HepG2 (cell line): ENCODE data around the gene TASL. TPM values are rescaled to one million over a fixed set of nuclear protein-coding genes. Genes with fewer than 3 reads are reported as not detected.

Source experiments
- ATAC-seq: fragments of 200-7000 bp; cut with Tn5 transposase; 3 replicates; pipeline ENCODE4 v1.9.1; 2020; ENCODE audit warnings: mild to moderate bottlenecking, moderate library complexity
- BruUV-seq: library from RNA; stranded (reverse); fragments of 400-500 nt; replicated peaks from 2 replicates; lab custom pipeline; 2021; lab: Mats Ljungman, UMichigan
- CTCF ChIA-PET: fragments of 300-600 bp; formaldehyde crosslinking; extraction: SDS; loops from one replicate; lab custom pipeline; 2021; ENCODE audit warnings: low total read pairs, inconsistent platforms, low intra/inter-chr PET ratio; lab: Yijun Ruan, JAX
- POLR2A ChIA-PET: fragments of 350-600 bp; sonication (Branson Sonifier 250); formaldehyde crosslinking; loops from one replicate; lab custom pipeline; 2020; ENCODE audit warnings: antibody characterized with exemption, inconsistent platforms; lab: Yijun Ruan, JAX
- DNase-seq: peaks from one replicate; pipeline ENCODE4 v3.0.0-alpha.2; 2015; ENCODE audit warnings: low spot score
- FAIRE-seq: peaks from 3 replicates; lab custom pipeline; 2011; peaks lifted over from hg19 to GRCh38; lab: Jason Lieb, UNC
- H2AFZ ChIP-seq: one replicate; pipeline ENCODE4 v1.6.1; 2011; ENCODE audit warnings: low read length, inconsistent platforms
- H3K27ac ChIP-seq: fragments of 300-600 bp; 3 replicates; pipeline ENCODE4 v1.8.0; 2011; ENCODE audit warnings: mixed run types, mild to moderate bottlenecking, mixed read lengths, low read length, inconsistent platforms; ENCODE audit not compliant: insufficient read depth; ENCODE audit errors: extremely low read length
- H3K27me3 ChIP-seq, 2 experiments: fragments of 200-600 bp in 1 of 2; 2 replicates in 1 of 2; 3 replicates in 1 of 2; pipeline versions ENCODE4 v1.6.0 to v1.8.0; 2011; ENCODE audit warnings: low read length in 2 of 2, mild to moderate bottlenecking in 2 of 2, moderate library complexity in 2 of 2, inconsistent platforms in 1 of 2; ENCODE audit not compliant: insufficient read depth in 2 of 2, control insufficient read depth in 1 of 2
- H3K36me3 ChIP-seq, 2 experiments: fragments of 200-600 bp in 1 of 2; replicated peaks in 1 of 2; 2 replicates in 1 of 2; 3 replicates in 1 of 2; pipeline versions ENCODE4 v1.5.1 to v1.8.0; 2011; ENCODE audit warnings: low read length in 2 of 2, inconsistent platforms in 1 of 2; ENCODE audit not compliant: insufficient read depth in 2 of 2, control insufficient read depth in 1 of 2
- H3K4me1 ChIP-seq: 2 replicates; pipeline ENCODE4 v1.5.1; 2012; ENCODE audit warnings: low read length, inconsistent platforms; ENCODE audit not compliant: insufficient read depth
- H3K4me2 ChIP-seq: 2 replicates; pipeline ENCODE4 v1.6.0; 2011; ENCODE audit warnings: low read depth, low read length, inconsistent platforms
- H3K4me3 ChIP-seq, 3 experiments: fragments of 200-600 bp in 1 of 3; sonication (generic), shearing (Covaris generic) in 1 of 3; replicated peaks in 1 of 3; 2 replicates each; pipeline ENCODE4 v1.5.1; 2011 to 2016; ENCODE audit warnings: low read length in 3 of 3, inconsistent platforms in 2 of 3, low read depth in 2 of 3, mild to moderate bottlenecking in 2 of 3, control low read depth in 1 of 3, mixed read lengths in 1 of 3; ENCODE audit not compliant: insufficient read depth in 1 of 3
- H3K79me2 ChIP-seq: one replicate; pipeline ENCODE4 v1.6.1; 2011; ENCODE audit warnings: low read length, inconsistent platforms; ENCODE audit not compliant: insufficient read depth
- H3K9ac ChIP-seq: 2 replicates; pipeline ENCODE4 v1.6.0; 2011; ENCODE audit warnings: mild to moderate bottlenecking, low read depth, low read length, inconsistent platforms; ENCODE audit not compliant: insufficient read depth
- H3K9me3 ChIP-seq: 2 replicates; pipeline ENCODE4 v1.5.1; 2012; ENCODE audit warnings: mild to moderate bottlenecking, low read length
- H4K20me1 ChIP-seq: 2 replicates; pipeline ENCODE4 v1.6.0; 2011; ENCODE audit warnings: inconsistent platforms, mild to moderate bottlenecking, low read length, moderate library complexity; ENCODE audit not compliant: insufficient read depth
- MAZ ChIP-seq, 2 experiments: sonication (generic) in 1 of 2; formaldehyde crosslinking in 1 of 2; IDR thresholded peaks; 2 replicates each; pipeline versions ENCODE4 v1.5.0 to v1.6.1; 2012 to 2020; ENCODE audit warnings: low read depth in 2 of 2, mild to moderate bottlenecking in 2 of 2, borderline replicate concordance in 1 of 2, improper control_type of control experiment in 1 of 2, low read length in 1 of 2, missing genetic modification reagents in 1 of 2, moderate library complexity in 1 of 2
- MIER2 ChIP-seq: IDR thresholded peaks from 2 replicates; pipeline ENCODE4 v1.6.1; 2016; ENCODE audit warnings: missing biosample characterization, missing genetic modification reagents
- SETDB1 ChIP-seq: sonication (generic); formaldehyde crosslinking; IDR thresholded peaks from 2 replicates; pipeline ENCODE4 v1.5.1; 2020; ENCODE audit warnings: missing genetic modification reagents, mild to moderate bottlenecking, borderline replicate concordance
- STAG1 ChIP-seq: sonication (generic); formaldehyde crosslinking; IDR thresholded peaks from 2 replicates; pipeline ENCODE4 v1.4.0; 2020; ENCODE audit warnings: missing genetic modification reagents
- ZNF720 ChIP-seq: sonication (generic); formaldehyde crosslinking; IDR thresholded peaks from 2 replicates; pipeline ENCODE4 v1.4.0; 2020; ENCODE audit warnings: missing genetic modification reagents
- WGBS: methylation state at CpG from one replicate; pipeline ENCODE4 v1.1.6; 2017; ENCODE audit warnings: low lambda C conversion rate; 5-methylcytosine and 5-hydroxymethylcytosine counted together
- in situ Hi-C: cut with HindIII; loops from 2 replicates; pipeline ENCODE4 v1.10.0; 2017; ENCODE audit warnings: low pct_unique_long_range_greater_than_20kb; ENCODE audit not compliant: extremely low pct_ligation_motif_present
- intact Hi-C: fragments of 100-400 bp; cut with micrococcal nuclease; formaldehyde crosslinking; loops from one replicate; pipeline ENCODE4 v1.10.0; 2022; ENCODE audit not compliant: unreplicated experiment
- polyA plus RNA-seq, 8 experiments: library from polyadenylated mRNA; depleted of rRNA in 3 of 8; stranded (reverse) in 7 of 8; unstranded in 1 of 8; fragments of >200 nt; fragmentation: Illumina TruSeq in 4 of 8; extraction: Trizol in 4 of 8; gene quantifications; 2 replicates each; pipeline versions ENCODE4 v1.2.1 to v1.2.3, GENCODE V29; 2011 to 2016; ENCODE audit warnings: low read depth in 4 of 8, missing spikeins in 1 of 8, mixed read lengths in 1 of 8; ENCODE audit not compliant: insufficient read depth in 1 of 8
- total RNA-seq, 5 experiments: library from RNA; depleted of rRNA; stranded (reverse); fragments of >200 nt; fragmentation: Illumina TruSeq; extraction: Trizol; gene quantifications; 2 replicates each; pipeline ENCODE4 v1.2.3, GENCODE V29; 2016; ENCODE audit warnings: low read depth in 1 of 5
- TF ChIP-seq, protein P1 (sequence below): sonication (generic); formaldehyde crosslinking; IDR thresholded peaks from 2 replicates; pipeline ENCODE4 v1.5.0; 2020; ENCODE audit warnings: mild to moderate bottlenecking, missing genetic modification reagents, moderate library complexity
- TF ChIP-seq, protein P2 (sequence below): IDR thresholded peaks from 2 replicates; pipeline ENCODE4 v1.6.1; 2016; ENCODE audit warnings: missing biosample characterization, missing genetic modification reagents, low read depth

TASL gene
- total and polyA plus RNA-seq, 2 of the 13 experiments (the other 11 are each of a cell fraction or from before 2014, with no cell fraction given), result not detected

DNA sequence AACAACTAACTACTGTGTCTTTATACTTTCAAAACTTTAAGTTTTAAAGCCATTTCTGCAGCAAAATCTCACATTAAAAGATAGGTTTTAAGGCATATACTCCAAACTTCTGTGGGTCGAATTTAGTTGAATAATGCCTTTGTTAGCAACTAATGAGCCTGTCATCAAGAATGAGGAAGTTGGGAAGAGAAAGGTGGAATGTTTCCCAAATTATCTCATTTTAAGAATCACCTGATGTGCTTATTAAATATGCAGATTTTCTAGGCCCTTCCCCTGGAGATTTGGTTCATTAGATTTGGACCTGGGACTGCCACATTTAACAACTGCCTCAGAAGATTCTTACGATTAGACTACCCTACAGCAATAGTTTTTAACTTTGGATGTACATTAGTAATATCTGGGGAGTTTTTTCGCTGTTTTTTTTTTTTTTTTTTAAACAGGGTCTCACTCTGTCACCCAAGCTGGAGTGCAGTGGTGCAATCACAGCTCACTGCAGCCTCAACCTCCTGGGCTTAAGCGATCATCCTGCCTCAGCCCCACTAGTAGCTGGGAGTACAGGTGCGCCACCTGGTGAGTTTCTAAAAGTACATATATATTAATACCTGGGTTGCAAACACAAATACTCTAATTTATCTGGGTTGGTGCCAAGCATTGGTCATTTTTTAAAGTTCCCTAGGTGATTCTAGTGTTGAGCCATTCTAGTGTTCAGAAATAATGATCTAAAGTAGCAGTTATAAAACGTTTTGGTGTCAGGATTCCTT, 16.1 kb upstream of the TASL start:
- H3K4me1 ChIP-seq, result peaks cover 12% of the 10 kb centered on the region
- ChIA-PET CTCF (interaction anchor here (0.7 kb wide), 1 partner anchor 23 kb away, joined by 3 read pairs; no protein-coding TSS in a partner anchor), POLR2A (no interaction called here)
- ATAC-seq (peak; percentile 60; the same call in 1 of the 3 replicates), DNase-seq (peak; percentile 7), FAIRE-seq (peak; percentile 32)
- no peaks in the 10 kb centered on the region for H4K20me1 ChIP-seq
- TF ChIP-seq, protein P1, sequence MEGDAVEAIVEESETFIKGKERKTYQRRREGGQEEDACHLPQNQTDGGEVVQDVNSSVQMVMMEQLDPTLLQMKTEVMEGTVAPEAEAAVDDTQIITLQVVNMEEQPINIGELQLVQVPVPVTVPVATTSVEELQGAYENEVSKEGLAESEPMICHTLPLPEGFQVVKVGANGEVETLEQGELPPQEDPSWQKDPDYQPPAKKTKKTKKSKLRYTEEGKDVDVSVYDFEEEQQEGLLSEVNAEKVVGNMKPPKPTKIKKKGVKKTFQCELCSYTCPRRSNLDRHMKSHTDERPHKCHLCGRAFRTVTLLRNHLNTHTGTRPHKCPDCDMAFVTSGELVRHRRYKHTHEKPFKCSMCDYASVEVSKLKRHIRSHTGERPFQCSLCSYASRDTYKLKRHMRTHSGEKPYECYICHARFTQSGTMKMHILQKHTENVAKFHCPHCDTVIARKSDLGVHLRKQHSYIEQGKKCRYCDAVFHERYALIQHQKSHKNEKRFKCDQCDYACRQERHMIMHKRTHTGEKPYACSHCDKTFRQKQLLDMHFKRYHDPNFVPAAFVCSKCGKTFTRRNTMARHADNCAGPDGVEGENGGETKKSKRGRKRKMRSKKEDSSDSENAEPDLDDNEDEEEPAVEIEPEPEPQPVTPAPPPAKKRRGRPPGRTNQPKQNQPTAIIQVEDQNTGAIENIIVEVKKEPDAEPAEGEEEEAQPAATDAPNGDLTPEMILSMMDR (CRISPR knock-in tag), result peak; percentile 60
- TF ChIP-seq STAG1 (CRISPR knock-in tag), result peak; percentile 53
- no peak for TF ChIP-seq SETDB1 (CRISPR knock-in tag)
- TF ChIP-seq, protein P2, sequence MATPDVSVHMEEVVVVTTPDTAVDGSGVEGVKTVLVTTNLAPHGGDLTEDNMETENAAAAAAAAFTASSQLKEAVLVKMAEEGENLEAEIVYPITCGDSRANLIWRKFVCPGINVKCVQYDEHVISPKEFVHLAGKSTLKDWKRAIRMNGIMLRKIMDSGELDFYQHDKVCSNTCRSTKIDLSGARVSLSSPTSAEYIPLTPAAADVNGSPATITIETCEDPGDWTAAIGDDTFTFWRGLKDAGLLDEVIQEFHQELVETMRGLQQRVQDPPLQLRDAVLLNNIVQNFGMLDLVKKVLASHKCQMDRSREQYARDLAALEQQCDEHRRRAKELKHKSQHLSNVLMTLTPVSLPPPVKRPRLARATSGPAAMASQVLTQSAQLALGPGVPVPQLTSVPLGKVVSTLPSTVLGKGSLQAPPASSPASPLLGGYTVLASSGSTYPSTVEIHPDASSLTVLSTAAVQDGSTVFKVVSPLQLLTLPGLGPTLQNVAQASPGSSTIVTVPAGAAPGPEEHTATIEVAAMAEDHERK, result no peak
- no peak for TF ChIP-seq ZNF720 (CRISPR knock-in tag)
- TF ChIP-seq MAZ (IDR thresholded peaks at IDR 0.05; ENCODE audit: borderline replicate concordance, low read depth, low read length), result no peak
- no peak for TF ChIP-seq MAZ (CRISPR knock-in tag; IDR thresholded peaks at IDR 0.05; ENCODE audit: low read depth)
- no peak for TF ChIP-seq MIER2 (CRISPR knock-in tag)
- H3K79me2 ChIP-seq, result no peaks in the 10 kb centered on the region
- no peaks in the 10 kb centered on the region for H3K36me3 ChIP-seq
- H3K4me2 ChIP-seq, result no peak overlapping the region
- no peaks in the 10 kb centered on the region for H3K27me3 ChIP-seq
- in situ Hi-C loops, result no loop called here
- intact Hi-C loops, result no loop called here
- H2AFZ ChIP-seq, result no peak overlapping the region
- no peak overlapping the region for H3K27ac ChIP-seq
- H3K9ac ChIP-seq, result no peak overlapping the region
- no TSS peak for BruUV-seq
- 40% methylated on average over 6 of the region's 6 CpGs for WGBS
- no peaks in the 10 kb centered on the region for H3K9me3 ChIP-seq
- H3K4me3 ChIP-seq, result no peak overlapping the region
